HuH-7.5 (cell line): ENCODE results near the gene CREB3L2.

Experiments used
- DNase-seq: peaks from one replicate; pipeline ENCODE4 v3.0.0; 2011; ENCODE audit warnings: low spot score

Gene CREB3L2

GRCh38 chr7:137870684-137871083 is 131.2 kb downstream of the CREB3L2 start:
- DNase-seq = no peak

GRCh38 chr7:137870078-137870477 is 131.8 kb downstream of the CREB3L2 start:
- DNase-seq = no peak

- DNase-seq = no peak
These were observed 132.6 kb downstream of the CREB3L2 start for GRCh38 chr7:137869260-137869659.

- DNase-seq = no peak
These were observed 134.6 kb downstream of the CREB3L2 start for GRCh38 chr7:137867289-137867688.

DNA sequence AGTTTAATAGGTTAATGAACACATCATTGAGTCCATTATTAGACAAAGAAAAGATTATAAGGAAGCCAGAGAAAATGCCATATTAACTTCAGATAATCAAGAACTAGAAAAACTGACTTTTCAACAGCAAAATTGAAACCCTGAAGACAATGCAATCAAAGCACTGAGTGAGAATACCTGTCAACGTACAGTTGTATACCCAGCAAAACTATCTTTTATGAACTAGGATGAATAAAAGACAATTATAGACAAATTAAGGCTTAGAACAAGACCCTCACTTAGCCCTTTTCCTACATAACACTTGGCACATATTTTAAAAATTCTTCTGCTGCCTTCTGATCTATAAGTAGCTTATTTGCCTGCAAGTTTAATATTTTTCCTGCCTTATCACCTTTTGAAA is 136.1 kb downstream of the CREB3L2 start:
- no peak for DNase-seq

DNA sequence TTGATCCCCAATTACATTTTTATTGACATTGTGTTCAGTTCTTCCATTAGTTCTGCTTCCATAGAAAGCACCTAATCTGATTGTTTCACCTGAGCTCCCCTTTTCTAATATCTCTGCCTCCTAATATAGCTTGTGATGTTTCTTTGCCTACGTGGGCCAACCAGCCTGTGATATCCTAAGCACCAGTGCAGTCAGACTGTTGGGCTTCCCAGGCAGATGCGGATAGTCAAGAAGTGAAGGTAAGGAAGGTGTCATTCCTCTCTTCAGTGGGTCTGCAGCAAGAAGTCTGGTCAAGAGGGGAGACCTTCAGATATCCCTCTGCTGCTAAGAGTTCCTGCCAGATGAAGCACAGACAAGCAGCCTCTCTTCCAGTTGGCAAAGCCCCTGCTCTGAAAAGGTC is 138.9 kb downstream of the CREB3L2 start:
- DNase-seq = no peak

- DNase-seq = no peak
These were observed 139.5 kb downstream of the CREB3L2 start for GRCh38 chr7:137862358-137862757.

DNA sequence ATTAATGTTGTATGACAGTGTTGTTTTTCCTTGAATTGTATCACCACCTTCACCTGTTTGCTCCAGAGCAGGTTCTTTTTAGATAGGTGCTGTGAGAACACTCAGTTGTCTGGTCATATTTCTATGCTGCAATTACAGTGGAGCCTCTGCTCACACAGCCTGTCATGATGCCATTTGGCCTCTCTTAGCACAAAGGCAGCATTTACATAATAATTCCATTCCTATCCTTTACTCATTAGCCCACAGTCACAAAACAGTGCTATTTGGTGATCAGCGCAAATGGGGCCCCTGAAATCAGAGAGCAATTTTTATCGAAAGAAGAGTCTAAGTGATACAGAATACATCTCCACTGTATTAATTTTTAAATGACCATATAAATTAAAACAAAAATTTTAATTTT is 141.3 kb downstream of the CREB3L2 start:
- DNase-seq = no peak

DNA sequence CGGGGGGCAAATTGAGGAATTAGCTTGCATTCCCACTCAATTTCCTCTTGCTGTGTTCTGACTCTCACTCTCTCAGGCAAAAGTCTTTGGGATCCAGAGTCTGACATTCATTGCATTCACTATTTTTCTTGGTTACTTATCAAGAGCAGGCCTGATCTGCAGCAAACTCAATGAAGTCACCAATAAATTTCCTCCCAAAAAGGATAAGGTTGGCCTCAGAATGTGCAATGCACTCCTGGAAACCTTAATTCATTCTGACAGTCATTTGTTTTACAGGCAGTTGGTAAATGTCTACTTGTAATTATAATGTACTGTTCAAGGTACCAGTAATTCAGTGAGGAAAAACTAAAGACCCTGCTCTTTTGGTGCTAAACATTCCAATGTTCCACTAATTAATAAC is 148.8 kb downstream of the CREB3L2 start:
- no peak for DNase-seq

GRCh38 chr7:137852108-137852507 is 149.8 kb downstream of the CREB3L2 start:
- no peak for DNase-seq

DNA sequence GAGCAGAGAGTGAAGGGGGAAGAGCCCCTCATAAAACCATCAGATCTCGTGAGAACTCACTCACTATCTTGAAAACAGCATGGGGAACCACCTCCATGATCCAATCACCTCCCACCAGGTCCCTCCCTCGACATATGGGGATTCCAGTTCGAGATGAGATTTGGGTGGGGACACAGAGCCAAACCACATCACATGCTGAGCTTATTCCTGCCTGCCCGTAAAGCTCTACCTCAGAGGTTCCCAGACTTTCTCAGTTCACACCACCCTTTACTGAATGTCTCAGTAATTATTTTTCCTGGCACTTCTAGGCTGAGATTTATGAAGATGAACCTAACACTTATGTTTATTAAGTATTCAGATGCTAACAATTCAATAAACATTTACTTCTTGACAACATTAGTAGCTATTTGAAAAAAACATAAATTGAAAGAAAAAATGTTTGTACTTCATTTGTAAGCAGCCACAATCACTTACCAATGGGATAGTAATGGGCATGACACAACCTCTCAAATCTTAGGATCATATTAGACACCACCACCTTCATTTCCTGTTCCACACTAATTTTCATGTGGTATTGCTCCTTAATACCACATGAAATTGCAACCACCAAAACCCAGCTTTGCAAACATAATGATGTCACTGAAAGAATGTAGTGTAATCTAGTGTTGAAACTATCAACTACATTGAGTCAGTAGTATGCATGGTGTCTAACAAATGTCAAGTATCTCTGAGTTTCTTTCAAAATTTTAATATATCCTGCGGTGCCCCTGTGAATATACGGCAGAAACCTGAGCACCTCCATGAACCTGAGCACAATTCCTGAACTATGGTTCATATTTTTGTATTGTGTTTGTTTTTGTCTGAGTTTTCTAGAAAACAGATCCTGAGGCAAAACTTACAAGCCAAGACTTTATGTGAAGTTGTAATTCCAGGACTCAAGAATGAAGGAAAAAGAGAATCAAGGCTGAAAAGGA is 150.6 kb downstream of the CREB3L2 start:
- no peak for DNase-seq

DNA sequence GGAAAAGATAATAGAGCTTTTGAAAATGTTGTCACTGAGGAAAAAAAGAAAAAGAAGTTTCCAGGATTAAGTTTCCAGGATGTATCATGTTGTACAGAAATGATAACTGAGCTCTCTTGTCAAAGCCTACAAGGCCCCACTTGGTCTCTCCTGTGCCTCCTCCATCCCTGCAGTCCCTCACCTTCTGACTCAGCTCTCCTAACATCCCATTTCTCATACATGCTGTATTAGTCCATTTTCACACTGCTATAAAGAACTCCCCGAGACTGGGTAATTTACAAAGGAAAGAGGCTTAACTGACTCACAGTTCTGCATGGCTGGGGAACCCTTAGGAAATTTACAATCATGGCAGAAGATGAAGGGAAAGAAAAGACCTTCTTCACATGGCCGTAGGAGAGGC is 151.3 kb downstream of the CREB3L2 start:
- no peak for DNase-seq

DNA sequence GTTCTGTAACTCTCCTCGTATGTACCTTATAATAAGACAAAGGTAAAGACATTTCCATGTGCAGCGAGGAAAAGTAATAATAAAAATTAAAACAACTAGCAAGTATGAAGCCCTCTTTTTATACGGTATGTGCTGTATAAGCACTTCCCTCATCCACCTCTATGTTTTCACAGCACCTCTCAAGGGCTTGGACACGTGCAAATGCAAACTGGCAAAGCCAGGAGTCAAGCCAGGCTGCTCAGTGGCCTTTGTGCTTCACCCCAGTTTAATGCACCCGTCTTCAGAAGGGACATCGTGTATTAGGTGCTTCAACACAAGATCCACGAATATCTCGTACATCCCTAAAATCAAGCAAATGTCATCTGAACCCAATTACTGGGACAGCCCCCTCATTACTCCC is 153.8 kb downstream of the CREB3L2 start:
- DNase-seq = no peak

- DNase-seq = no peak
These were observed 154.3 kb downstream of the CREB3L2 start for GRCh38 chr7:137847568-137848050.

DNA sequence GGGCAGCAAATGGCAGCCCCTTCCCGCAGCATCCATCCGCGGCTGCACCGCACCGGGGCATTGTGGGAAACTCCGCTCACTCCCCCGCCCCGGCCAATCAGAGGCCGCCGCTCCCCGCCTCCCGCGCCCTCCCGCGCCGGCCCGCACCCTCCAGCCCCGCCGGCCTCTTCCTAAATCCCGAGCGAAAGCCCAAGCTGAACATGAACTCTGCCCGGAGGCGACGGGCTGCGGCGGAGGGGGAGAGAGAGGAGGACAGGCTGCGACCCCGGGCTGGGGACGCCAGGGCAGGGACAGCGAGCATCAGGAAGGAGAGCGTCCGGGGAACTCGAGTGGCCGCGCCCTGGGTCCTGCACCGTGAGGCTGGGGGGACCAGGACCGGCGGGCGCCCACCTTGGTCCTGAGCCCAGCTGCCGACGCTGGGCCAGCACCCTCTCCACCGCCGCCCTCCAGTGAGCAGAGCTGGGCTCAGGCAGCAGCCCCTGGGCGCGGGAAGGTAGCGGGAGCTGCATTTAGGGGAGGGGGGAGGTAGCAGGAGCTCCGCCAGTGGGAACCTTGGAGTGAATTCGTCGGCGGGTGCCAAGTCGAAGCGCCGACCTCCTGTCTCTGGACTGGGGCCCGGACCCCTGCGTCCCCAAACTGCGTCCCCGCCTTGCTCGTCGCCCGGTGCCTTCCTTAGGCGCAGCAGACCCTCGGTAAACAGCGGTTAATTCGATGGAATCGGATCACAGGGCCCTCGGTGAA is 154.9 kb downstream of the CREB3L2 start, which contains the start of gene DGKI:
DGKI (minus strand) TSS at position 148 of the 741 bp plus-strand sequence.
- no peak for DNase-seq

GRCh38 chr7:137846549-137846826 is 155.4 kb downstream of the CREB3L2 start:
- DNase-seq = no peak

DNA sequence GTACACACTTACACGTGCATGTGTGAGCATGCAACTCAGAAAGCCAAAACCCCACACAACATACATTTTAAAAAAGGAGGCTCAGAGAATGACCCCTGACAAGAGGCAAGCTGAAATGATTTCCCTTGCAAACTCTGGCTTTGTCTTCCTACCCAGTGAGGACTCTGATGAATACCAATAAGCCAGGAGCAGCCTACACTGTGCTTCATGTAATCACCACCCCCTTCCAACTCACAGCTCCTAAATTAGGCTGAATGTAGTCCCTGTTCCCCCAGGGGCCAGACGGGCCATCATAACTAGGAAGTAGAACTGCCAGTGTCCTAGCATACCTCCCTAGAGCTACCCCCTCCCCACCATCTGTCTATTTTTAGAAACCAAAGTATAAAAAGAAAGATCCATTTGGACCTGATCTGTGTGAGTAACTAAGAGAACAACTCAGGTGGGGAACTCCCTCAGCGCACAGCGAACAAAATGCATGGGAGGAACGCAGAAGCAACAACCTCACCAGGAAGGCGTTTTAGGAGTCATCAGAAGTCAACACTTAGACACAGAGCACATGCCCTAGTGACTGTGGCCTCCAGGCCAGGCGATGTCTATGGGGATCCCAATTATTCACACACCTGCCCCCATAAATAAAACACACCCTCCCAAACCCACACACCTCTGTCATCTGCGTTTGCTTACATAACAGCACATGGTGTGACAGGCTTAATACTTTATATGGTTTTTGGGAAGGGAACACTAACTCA is 157.0 kb downstream of the CREB3L2 start:
- DNase-seq = no peak

GRCh38 chr7:137839903-137840779 is 161.7 kb downstream of the CREB3L2 start:
- no peak for DNase-seq

GRCh38 chr7:137838706-137839315 is 163.1 kb downstream of the CREB3L2 start:
- no peak for DNase-seq

- no peak for DNase-seq
These were observed 165.3 kb downstream of the CREB3L2 start for GRCh38 chr7:137836541-137836940.

DNA sequence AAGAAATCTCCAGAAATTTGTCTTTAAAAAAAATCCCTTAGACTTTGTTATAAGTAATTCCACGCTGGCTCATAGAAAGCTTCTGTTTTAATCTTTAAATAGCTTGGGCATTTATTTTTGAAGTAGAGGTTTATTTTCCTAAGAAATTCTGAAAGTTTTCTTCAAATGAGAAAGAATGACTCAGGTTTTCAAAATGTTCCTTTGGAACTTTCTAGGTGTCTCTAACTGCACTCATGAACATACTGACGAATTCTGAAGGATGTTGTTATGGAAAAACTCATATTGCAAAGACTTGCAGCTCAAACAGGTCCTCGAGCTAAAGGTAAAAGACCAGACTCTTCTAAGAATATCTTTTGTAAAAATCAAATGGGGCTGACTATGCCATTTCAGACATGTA is 165.8 kb downstream of the CREB3L2 start:
- no peak for DNase-seq
